K562 (cell line): ENCODE measurements around the gene CBFA2T3. TPM values are rescaled to one million over a fixed set of nuclear protein-coding genes. Genes with fewer than 3 reads are reported as not detected.

Experiments used
- CBX2 ChIP-seq: fragments of 200-600 bp; sonication (generic); IDR thresholded peaks from one replicate; pipeline ENCODE4 v1.6.1; 2012; ENCODE audit warnings: mild to moderate bottlenecking, low read length, inconsistent platforms; ENCODE audit not compliant: insufficient read depth, poor library complexity, severe bottlenecking
- EHMT2 ChIP-seq: fragments of 450-650 bp; IDR thresholded peaks from 2 replicates; pipeline ENCODE4 v1.6.1; 2018; ENCODE audit warnings: antibody characterized with exemption
- FOSL1 ChIP-seq: fragments of 200-800 bp; sonication (Bioruptor generic); conservative IDR thresholded peaks from 2 replicates; pipeline ENCODE4 v1.6.1; 2016; ENCODE audit warnings: missing genetic modification characterization, missing compliant biosample characterization
- FOXK1 ChIP-seq: sonication (generic); formaldehyde crosslinking; IDR thresholded peaks from 2 replicates; pipeline ENCODE4 v1.8.0; 2022; ENCODE audit warnings: missing genetic modification reagents, mild to moderate bottlenecking, borderline replicate concordance
- HEY1 ChIP-seq: fragments of 250-450 bp; sonication (Bioruptor Pico); IDR thresholded peaks from 2 replicates; pipeline ENCODE4 v1.5.0; 2020; ENCODE audit warnings: mild to moderate bottlenecking, moderate library complexity, borderline replicate concordance
- HNRNPH1 ChIP-seq: fragments of 200-400 bp; formaldehyde crosslinking; optimal IDR thresholded peaks from 2 replicates; pipeline ENCODE3; 2017; ENCODE audit warnings: low read depth, mild to moderate bottlenecking, low read length, moderate library complexity
- HNRNPL ChIP-seq: fragments of 200-400 bp; formaldehyde crosslinking; IDR thresholded peaks from 2 replicates; pipeline ENCODE4 v1.6.1; 2017; ENCODE audit warnings: low read depth, mild to moderate bottlenecking, low read length
- KAT2B ChIP-seq: IDR thresholded peaks from one replicate; pipeline ENCODE4 v1.6.1; 2012; ENCODE audit warnings: low read depth, mild to moderate bottlenecking, control low read depth, inconsistent platforms, low read length, moderate library complexity
- MAFK ChIP-seq: IDR thresholded peaks from 2 replicates; pipeline ENCODE4 v1.6.1; 2011; ENCODE audit warnings: low read length, improper control_type of control experiment
- MCM3 ChIP-seq: fragments of 450-650 bp; IDR thresholded peaks from 2 replicates; pipeline ENCODE4 v1.6.1; 2016
- MYBL2 ChIP-seq, 2 experiments: fragments of 450-650 bp in 1 of 2; sonication (generic) in 1 of 2; formaldehyde crosslinking in 1 of 2; IDR thresholded peaks; 2 replicates each; pipeline versions ENCODE4 v1.6.1 to v1.8.1; 2017 to 2022; ENCODE audit warnings: borderline replicate concordance in 1 of 2, inconsistent platforms in 1 of 2, low read depth in 1 of 2, mild to moderate bottlenecking in 1 of 2, missing genetic modification reagents in 1 of 2, moderate library complexity in 1 of 2
- NCOA6 ChIP-seq: fragments of 450-650 bp; IDR thresholded peaks from 2 replicates; pipeline ENCODE4 v1.6.1; 2017; ENCODE audit warnings: mild to moderate bottlenecking
- PHTF2 ChIP-seq: fragments of 250-450 bp; sonication (Bioruptor Pico); IDR thresholded peaks from 2 replicates; pipeline ENCODE4 v1.5.0; 2021; ENCODE audit warnings: mild to moderate bottlenecking
- RBM25 ChIP-seq: fragments of 200-400 bp; formaldehyde crosslinking; IDR thresholded peaks from 2 replicates; pipeline ENCODE4 v1.6.1; 2018; ENCODE audit warnings: low read length, low read depth, moderate library complexity; ENCODE audit not compliant: severe bottlenecking
- TBP ChIP-seq: optimal IDR thresholded peaks from 2 replicates; pipeline ENCODE3; 2011; ENCODE audit warnings: low read depth, low read length, improper control_type of control experiment
- TEAD2 ChIP-seq: fragments of 450-650 bp; IDR thresholded peaks from 2 replicates; pipeline ENCODE4 v1.6.1; 2016; ENCODE audit warnings: missing genetic modification characterization, control low read depth, missing compliant biosample characterization
- TSC22D4 ChIP-seq: fragments of 450-650 bp; IDR thresholded peaks from 2 replicates; pipeline ENCODE4 v1.6.1; 2016; ENCODE audit warnings: missing genetic modification characterization, missing biosample characterization, control low read depth
- ZNF143 ChIP-seq: sonication (generic); formaldehyde crosslinking; IDR thresholded peaks from 2 replicates; pipeline ENCODE4 v1.9.0; 2022; ENCODE audit warnings: mild to moderate bottlenecking, missing genetic modification reagents
- ZNF174 ChIP-seq: fragments of 250-450 bp; sonication (Bioruptor Pico); IDR thresholded peaks from 2 replicates; pipeline ENCODE4 v1.4.0; 2020; ENCODE audit warnings: mild to moderate bottlenecking
- ZNF431 ChIP-seq: sonication (generic); formaldehyde crosslinking; IDR thresholded peaks from 2 replicates; pipeline ENCODE4 v1.8.0; 2022; ENCODE audit warnings: mild to moderate bottlenecking, missing genetic modification reagents
- ZNF586 ChIP-seq: fragments of 450-650 bp; formaldehyde crosslinking; conservative IDR thresholded peaks from 2 replicates; pipeline ENCODE4 v1.4.0; 2020; ENCODE audit warnings: mild to moderate bottlenecking, moderate library complexity
- polyA plus RNA-seq, 8 experiments: library from polyadenylated mRNA; depleted of rRNA in 4 of 8; stranded (reverse) in 5 of 8; unstranded in 3 of 8; fragments of >200 nt; fragmentation: Nextera tagmentation in 2 of 8; fragmentation: Illumina TruSeq in 1 of 8; extraction: Ambion mirVana in 2 of 8; extraction: Trizol in 1 of 8; gene quantifications; 2 replicates each; pipeline versions ENCODE4 v1.2.1 to v1.2.3, GENCODE V29; 2011 to 2014; ENCODE audit warnings: inconsistent platforms in 1 of 8, missing spikeins in 1 of 8
- total RNA-seq, 7 experiments: library from RNA; depleted of rRNA in 6 of 7; stranded (reverse); fragments of >200 nt in 6 of 7; fragmentation: Illumina TruSeq in 2 of 7; extraction: Trizol in 2 of 7; gene quantifications; 2 replicates each; pipeline versions ENCODE4 v1.2.1 to v1.2.3, GENCODE V29; 2011 to 2021; ENCODE audit warnings: low replicate concordance in 1 of 7
- TF ChIP-seq, protein P1 (sequence below): fragments of 450-650 bp; formaldehyde crosslinking; IDR thresholded peaks from 2 replicates; pipeline ENCODE4 v1.4.0; 2022; ENCODE audit warnings: missing genetic modification characterization
- TF ChIP-seq, protein P2 (sequence below): sonication (generic); formaldehyde crosslinking; IDR thresholded peaks from 2 replicates; pipeline ENCODE4 v1.8.1; 2022; ENCODE audit warnings: missing genetic modification reagents
- TF ChIP-seq, protein P3 (sequence below): IDR thresholded peaks from 2 replicates; pipeline ENCODE4 v1.6.1; 2012; ENCODE audit warnings: low read depth, low read length, improper control_type of control experiment, borderline replicate concordance

CBFA2T3 gene
- total and polyA plus RNA-seq, 9 of the 15 experiments (the other 6 are each of a cell fraction or from before 2014, with no cell fraction given), result 2.3 to 145 (median 6.7) TPM

DNA sequence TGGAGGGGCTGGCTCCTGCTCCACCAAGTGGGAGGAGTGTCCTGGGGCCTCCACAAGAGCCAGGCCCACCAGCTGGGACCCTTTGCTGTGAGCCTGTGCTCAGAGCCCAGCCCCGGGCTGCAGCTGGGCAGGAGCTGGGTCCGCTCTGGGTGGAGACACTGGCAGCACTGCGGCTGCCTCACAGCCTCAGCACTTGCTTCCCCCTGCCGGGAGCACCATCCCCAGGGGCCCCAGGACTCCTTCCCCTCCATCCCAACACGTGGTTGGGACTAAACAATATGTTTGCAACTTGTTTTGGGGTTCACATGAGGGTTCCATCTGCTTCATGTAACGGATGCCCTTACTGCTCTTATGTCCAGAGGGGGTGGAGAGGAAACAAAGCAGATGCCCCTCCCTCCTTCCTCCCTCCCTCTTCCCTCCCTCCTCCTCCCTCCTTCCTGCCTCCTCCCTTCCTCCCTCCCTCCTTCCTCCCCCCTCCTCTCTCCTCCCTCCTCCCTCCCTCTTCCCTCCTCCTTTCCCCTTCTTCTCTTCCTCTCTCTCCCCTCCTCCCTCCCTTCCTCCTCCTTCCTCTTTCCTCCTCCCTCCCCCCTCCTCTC lies 16.3 kb upstream of the CBFA2T3 start (continued):
- TF ChIP-seq HEY1 (CRISPR knock-in tag) (no peak), ZNF143 (CRISPR knock-in tag) (no peak), NCOA6 (no peak), FOXK1 (CRISPR knock-in tag) (no peak), KAT2B (no peak), ZNF586 (CRISPR knock-in tag) (no peak), CBX2 (no peak), HNRNPH1 (no peak), FOSL1 (tag) (no peak; the same call in 1 of the 2 replicates), RBM25 (no peak), ZNF174 (CRISPR knock-in tag) (no peak), PHTF2 (no peak), ZNF431 (CRISPR knock-in tag) (no peak), EHMT2 (no peak), TBP (no peak), MAFK (no peak), TEAD2 (no peak), MYBL2 (IDR thresholded peaks at IDR 0.05; ENCODE audit: low read depth) (no peak), MYBL2 (CRISPR knock-in tag; IDR thresholded peaks at IDR 0.05; ENCODE audit: borderline replicate concordance) (no peak), TSC22D4 (no peak), HNRNPL (no peak), MCM3 (no peak)
- TF ChIP-seq, protein P1, sequence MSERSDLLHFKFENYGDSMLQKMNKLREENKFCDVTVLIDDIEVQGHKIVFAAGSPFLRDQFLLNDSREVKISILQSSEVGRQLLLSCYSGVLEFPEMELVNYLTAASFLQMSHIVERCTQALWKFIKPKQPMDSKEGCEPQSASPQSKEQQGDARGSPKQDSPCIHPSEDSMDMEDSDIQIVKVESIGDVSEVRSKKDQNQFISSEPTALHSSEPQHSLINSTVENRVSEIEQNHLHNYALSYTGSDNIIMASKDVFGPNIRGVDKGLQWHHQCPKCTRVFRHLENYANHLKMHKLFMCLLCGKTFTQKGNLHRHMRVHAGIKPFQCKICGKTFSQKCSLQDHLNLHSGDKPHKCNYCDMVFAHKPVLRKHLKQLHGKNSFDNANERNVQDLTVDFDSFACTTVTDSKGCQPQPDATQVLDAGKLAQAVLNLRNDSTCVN (CRISPR knock-in tag), result 0 out of 2 replicates have a peak, but pooled peaks have one; percentile 16
- TF ChIP-seq, protein P2, sequence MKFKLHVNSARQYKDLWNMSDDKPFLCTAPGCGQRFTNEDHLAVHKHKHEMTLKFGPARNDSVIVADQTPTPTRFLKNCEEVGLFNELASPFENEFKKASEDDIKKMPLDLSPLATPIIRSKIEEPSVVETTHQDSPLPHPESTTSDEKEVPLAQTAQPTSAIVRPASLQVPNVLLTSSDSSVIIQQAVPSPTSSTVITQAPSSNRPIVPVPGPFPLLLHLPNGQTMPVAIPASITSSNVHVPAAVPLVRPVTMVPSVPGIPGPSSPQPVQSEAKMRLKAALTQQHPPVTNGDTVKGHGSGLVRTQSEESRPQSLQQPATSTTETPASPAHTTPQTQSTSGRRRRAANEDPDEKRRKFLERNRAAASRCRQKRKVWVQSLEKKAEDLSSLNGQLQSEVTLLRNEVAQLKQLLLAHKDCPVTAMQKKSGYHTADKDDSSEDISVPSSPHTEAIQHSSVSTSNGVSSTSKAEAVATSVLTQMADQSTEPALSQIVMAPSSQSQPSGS, result no peak
- TF ChIP-seq, protein P3, sequence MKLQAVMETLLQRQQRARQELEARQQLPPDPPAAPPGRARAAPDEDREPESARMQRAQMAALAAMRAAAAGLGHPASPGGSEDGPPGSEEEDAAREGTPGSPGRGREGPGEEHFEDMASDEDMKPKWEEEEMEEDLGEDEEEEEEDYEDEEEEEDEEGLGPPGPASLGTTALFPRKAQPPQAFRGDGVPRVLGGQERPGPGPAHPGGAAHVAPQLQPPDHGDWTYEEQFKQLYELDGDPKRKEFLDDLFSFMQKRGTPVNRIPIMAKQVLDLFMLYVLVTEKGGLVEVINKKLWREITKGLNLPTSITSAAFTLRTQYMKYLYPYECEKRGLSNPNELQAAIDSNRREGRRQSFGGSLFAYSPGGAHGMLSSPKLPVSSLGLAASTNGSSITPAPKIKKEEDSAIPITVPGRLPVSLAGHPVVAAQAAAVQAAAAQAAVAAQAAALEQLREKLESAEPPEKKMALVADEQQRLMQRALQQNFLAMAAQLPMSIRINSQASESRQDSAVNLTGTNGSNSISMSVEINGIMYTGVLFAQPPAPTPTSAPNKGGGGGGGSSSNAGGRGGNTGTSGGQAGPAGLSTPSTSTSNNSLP, result no peak
